Measurements from ENCODE around the gene NIN. TPM values are rescaled to one million over a fixed set of nuclear protein-coding genes. Genes with fewer than 3 reads are reported as not detected.

The NIN gene
- total and polyA plus RNA-seq, 10 donors, result 11.8 to 139 (median 94.4) TPM

- DNase-seq, result no peak
- intact Hi-C loops (cut with DNase I; ENCODE audit: low total_unique reads), result no loop called here
- peaks cover 4 to 100% (median 85%) of the 10 kb centered on the region in 6 donors for H3K36me3 ChIP-seq
Measured at GRCh38 chr14:50766338-50766886, 64.5 kb downstream of the NIN start.

GRCh38 chr14:50763382-50764007 lies 67.5 kb downstream of the NIN start:
- no peak overlapping the region for H3K27ac ChIP-seq
- H3K4me1 ChIP-seq, result no peaks in the 10 kb centered on the region
- intact Hi-C loops (cut with DNase I; ENCODE audit: low total_unique reads), result no loop called here
- peaks cover 8 to 100% (median 85%) of the 10 kb centered on the region in 6 donors for H3K36me3 ChIP-seq
- H3K9me3 ChIP-seq, result no peaks in the 10 kb centered on the region
- H3K27me3 ChIP-seq (replicated peaks in 1 of 7), result no peaks in the 10 kb centered on the region
- H3K4me3 ChIP-seq, result no peak overlapping the region
- DNase-seq, result no peak
- TF ChIP-seq POLR2AphosphoS5 (IDR thresholded peaks at IDR 0.05) (no peak), CTCF (IDR thresholded peaks at IDR 0.05 in 8 of 11, conservative IDR thresholded peaks at IDR 0.05 in 3 of 11) (no peak), POLR2A (IDR thresholded peaks at IDR 0.05) (no peak)
- WGBS, 5 donors, result 92 to 96% (median 94%) methylated on average over 12 of the region's 12 CpGs

More at GRCh38 chr14:50766338-50766886, 64.5 kb downstream of the NIN start:
- Histone ChIP-seq H3K4me3 (no peak overlapping the region), H3K9me3 (no peaks in the 10 kb centered on the region), H3K4me1 (no peaks in the 10 kb centered on the region), H3K27ac (peak overlapping the region in 2 of 8 donors; percentile 12 to 23), H3K27me3 (replicated peaks in 1 of 7) (no peaks in the 10 kb centered on the region)
- WGBS, 5 donors, result 77 to 83% (median 83%) methylated on average over 6 of the region's 6 CpGs
- TF ChIP-seq CTCF (IDR thresholded peaks at IDR 0.05 in 8 of 11, conservative IDR thresholded peaks at IDR 0.05 in 3 of 11) (no peak), POLR2A (IDR thresholded peaks at IDR 0.05) (no peak), POLR2AphosphoS5 (IDR thresholded peaks at IDR 0.05) (no peak)

GRCh38 chr14:50762931-50763300 lies 68.0 kb downstream of the NIN start:
- Histone ChIP-seq H3K4me1 (peaks cover 0 to 1% (median 0%) of the 10 kb centered on the region in 6 donors), H3K27me3 (replicated peaks in 1 of 7) (no peaks in the 10 kb centered on the region), H3K27ac (peak overlapping the region in 2 of 8 donors; percentile 16 to 59), H3K4me3 (no peak overlapping the region), H3K36me3 (peaks cover 14 to 100% (median 86%) of the 10 kb centered on the region in 6 donors), H3K9me3 (no peaks in the 10 kb centered on the region)
- WGBS, 5 donors, result 79 to 94% (median 86%) methylated on average over 3 of the region's 3 CpGs
- no peak for DNase-seq
- intact Hi-C loops (cut with DNase I; ENCODE audit: low total_unique reads), result no loop called here
- TF ChIP-seq CTCF (IDR thresholded peaks at IDR 0.05 in 8 of 11, conservative IDR thresholded peaks at IDR 0.05 in 3 of 11) (no peak), POLR2AphosphoS5 (IDR thresholded peaks at IDR 0.05) (no peak), POLR2A (IDR thresholded peaks at IDR 0.05) (no peak)
